PC-3 (cell line): ENCODE measurements around the gene PCDHB12.
"Not testable (repeated sequence)": the region's sequence is repeated elsewhere in the genome, so short reads cannot be mapped to it uniquely, and the experiment has no call there.

Source experiments
- CTCF ChIP-seq: fragments of 300-600 bp; sonication (generic); conservative IDR thresholded peaks from 2 replicates; pipeline ENCODE4 v1.5.1; 2017; ENCODE audit warnings: antibody characterized with exemption, low read depth, mild to moderate bottlenecking, low read length
- EZH2 ChIP-seq: fragments of 300-600 bp; sonication (generic); IDR thresholded peaks from one replicate; pipeline ENCODE4 v1.6.1; 2017; ENCODE audit warnings: antibody characterized with exemption, mild to moderate bottlenecking, low read length; ENCODE audit not compliant: unreplicated experiment

- TF ChIP-seq CTCF, EZH2: not testable (repeated sequence)
Observed at GRCh38 chr5:141174291-141175104, 34.0 kb upstream of the PCDHB12 start.
